BJ (cell line): ENCODE data around the gene RRAS2. TPM values are rescaled to one million over a fixed set of nuclear protein-coding genes. Genes with fewer than 3 reads are reported as not detected.

Experiments used
- CTCF ChIA-PET: fragments of 350-600 bp; formaldehyde crosslinking; extraction: SDS; loops from one replicate; lab custom pipeline; 2021; ENCODE audit warnings: antibody characterized with exemption, inconsistent platforms; lab: Yijun Ruan, JAX
- POLR2A ChIA-PET: fragments of 300-600 bp; sonication (Branson Sonifier 250); formaldehyde crosslinking; extraction: SDS; loops from one replicate; lab custom pipeline; 2021; ENCODE audit warnings: antibody characterized with exemption; lab: Charles Lee
- DNase-seq: peaks from one replicate; pipeline ENCODE4 v3.0.0-alpha.2; 2011; ENCODE audit warnings: low read depth
- H3K27me3 ChIP-seq: 2 replicates; pipeline ENCODE4 v1.6.0; 2011; ENCODE audit warnings: low read length; ENCODE audit not compliant: control insufficient read depth, insufficient read depth
- H3K36me3 ChIP-seq: 2 replicates; pipeline ENCODE4 v1.5.1; 2011; ENCODE audit warnings: low read length; ENCODE audit not compliant: control insufficient read depth, insufficient read depth
- H3K4me3 ChIP-seq: 2 replicates; pipeline ENCODE4 v1.5.1; 2011; ENCODE audit warnings: low read depth, mild to moderate bottlenecking, control low read depth, low read length
- polyA plus RNA-seq: library from polyadenylated mRNA; depleted of rRNA; stranded (reverse); fragments of >200 nt; gene quantifications from 2 replicates; pipeline ENCODE4 v1.2.3, GENCODE V29; 2011
- TF ChIP-seq, protein P1 (sequence below): IDR thresholded peaks from 2 replicates; pipeline ENCODE4 v1.5.1; 2011; ENCODE audit warnings: low read depth, mild to moderate bottlenecking, control low read depth, inconsistent platforms, low read length, moderate library complexity; ENCODE audit not compliant: insufficient read depth

Gene RRAS2
- polyA plus RNA-seq, 1 experiment: 29.1 TPM

DNA sequence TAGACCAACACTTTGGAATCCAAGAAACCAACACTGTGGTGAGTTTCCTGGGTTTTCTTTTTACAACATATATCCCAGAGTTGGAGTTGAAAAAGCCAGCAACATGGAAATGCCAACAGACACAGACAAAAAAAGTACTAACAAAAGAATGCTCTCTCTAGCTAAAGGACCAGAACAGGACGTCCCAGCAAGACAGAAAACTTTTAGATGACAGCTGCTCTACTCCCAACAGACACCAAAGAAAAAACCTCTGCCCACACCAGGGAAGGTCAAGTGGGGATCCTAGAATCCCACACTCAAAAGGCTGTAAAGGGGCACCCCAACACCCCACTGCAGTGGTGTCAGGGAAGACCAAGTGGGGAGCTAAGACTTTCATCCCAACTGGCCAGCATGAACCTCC, 23.3 kb downstream of the RRAS2 start:
- no peak for DNase-seq
- CTCF ChIA-PET: interaction anchor here (1.2 to 1.6 kb wide), 3 partner anchors 27 to 119 kb away, joined by 3 to 5 read pairs (median 4); no protein-coding TSS in a partner anchor
- Histone ChIP-seq H3K27me3 (no peaks in the 10 kb centered on the region), H3K4me3 (no peak overlapping the region), H3K36me3 (no peaks in the 10 kb centered on the region)
- TF ChIP-seq, protein P1, sequence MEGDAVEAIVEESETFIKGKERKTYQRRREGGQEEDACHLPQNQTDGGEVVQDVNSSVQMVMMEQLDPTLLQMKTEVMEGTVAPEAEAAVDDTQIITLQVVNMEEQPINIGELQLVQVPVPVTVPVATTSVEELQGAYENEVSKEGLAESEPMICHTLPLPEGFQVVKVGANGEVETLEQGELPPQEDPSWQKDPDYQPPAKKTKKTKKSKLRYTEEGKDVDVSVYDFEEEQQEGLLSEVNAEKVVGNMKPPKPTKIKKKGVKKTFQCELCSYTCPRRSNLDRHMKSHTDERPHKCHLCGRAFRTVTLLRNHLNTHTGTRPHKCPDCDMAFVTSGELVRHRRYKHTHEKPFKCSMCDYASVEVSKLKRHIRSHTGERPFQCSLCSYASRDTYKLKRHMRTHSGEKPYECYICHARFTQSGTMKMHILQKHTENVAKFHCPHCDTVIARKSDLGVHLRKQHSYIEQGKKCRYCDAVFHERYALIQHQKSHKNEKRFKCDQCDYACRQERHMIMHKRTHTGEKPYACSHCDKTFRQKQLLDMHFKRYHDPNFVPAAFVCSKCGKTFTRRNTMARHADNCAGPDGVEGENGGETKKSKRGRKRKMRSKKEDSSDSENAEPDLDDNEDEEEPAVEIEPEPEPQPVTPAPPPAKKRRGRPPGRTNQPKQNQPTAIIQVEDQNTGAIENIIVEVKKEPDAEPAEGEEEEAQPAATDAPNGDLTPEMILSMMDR: no peak
- POLR2A ChIA-PET: no interaction called here

DNA sequence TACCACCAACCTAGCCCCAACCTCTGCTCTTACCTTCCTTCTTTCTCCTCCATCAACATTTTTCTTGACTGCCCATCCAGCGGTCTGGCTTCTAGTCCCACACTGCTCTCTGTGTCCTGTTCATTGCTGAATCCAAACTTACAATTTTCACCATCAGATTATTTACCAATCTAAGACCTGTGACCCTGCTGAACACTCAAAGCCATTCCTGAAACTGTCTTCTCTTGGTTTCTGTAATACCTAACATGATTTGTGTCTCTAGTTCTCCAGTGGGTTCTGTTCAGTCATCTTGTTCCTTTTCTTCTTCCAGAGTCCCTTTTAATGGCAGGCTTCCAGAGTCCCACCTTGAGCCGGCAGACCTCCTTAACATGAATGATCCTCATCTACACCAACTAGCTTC, 24.1 kb downstream of the RRAS2 start:
- CTCF ChIA-PET: interaction anchor here (0.6 to 1.3 kb wide), 3 partner anchors 88 to 1252 kb away, joined by 3 to 5 read pairs (median 3); no protein-coding TSS in a partner anchor
- no peak for DNase-seq
- TF ChIP-seq, protein P1: no peak
- POLR2A ChIA-PET: no interaction called here
- Histone ChIP-seq H3K36me3 (no peaks in the 10 kb centered on the region), H3K4me3 (no peak overlapping the region), H3K27me3 (no peaks in the 10 kb centered on the region)

DNA sequence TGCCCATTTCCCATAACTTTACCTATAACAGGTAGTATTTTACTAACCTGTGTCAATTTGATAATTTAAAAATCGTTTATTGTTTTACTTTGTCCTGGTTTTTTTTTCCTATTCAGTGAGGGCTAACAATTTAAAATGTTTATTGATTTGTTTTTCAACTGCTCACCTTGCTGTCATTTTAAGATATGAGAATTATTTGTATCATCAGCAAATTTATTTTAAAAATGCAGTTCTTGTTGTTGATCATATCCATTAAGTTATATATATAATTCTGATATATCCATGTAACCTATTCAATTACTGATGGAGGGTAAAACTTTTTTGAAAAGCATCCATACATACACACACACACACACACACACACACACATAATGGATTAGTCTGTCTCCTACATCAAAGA, 24.8 kb downstream of the RRAS2 start:
- no peaks in the 10 kb centered on the region for H3K27me3 ChIP-seq
- TF ChIP-seq, protein P1: no peak
- DNase-seq: no peak
- no peaks in the 10 kb centered on the region for H3K36me3 ChIP-seq
- ChIA-PET CTCF (interaction anchor here (1.0 kb wide), 1 partner anchor 18 kb away, joined by 3 read pairs; no protein-coding TSS in a partner anchor), POLR2A (no interaction called here)
- H3K4me3 ChIP-seq: no peak overlapping the region

DNA sequence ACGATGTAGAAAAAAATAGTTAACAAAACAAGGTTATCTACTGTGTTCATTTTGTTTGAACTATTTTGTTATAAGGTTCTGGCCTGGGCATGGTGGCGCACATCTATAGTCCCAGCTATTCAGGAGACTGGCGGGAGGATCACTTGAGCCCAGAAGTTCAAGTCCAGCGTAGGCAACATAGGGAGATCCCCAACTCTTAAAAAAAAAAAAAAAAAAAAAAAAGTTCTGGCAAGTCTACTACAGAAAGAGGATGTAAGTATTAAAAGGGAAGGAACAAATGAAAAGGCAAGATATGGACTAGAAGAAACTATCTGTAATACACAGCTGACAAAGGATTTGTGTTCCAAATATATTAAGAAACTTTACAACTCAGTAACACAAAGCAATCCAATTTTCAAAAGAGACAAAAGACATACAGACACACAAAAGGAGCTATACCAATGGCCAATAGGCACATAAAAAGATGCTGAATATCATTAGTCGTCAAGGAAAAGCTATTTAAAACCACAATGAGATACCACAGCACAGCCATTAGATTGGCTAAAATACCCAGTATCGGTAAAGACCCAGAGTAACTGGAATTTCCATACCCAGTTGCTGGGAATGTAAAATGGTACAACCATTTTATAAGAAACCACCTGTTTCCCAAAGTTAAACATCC, 27.4 kb downstream of the RRAS2 start:
- TF ChIP-seq, protein P1: no peak
- Histone ChIP-seq H3K27me3 (no peaks in the 10 kb centered on the region), H3K4me3 (no peak overlapping the region), H3K36me3 (no peaks in the 10 kb centered on the region)
- CTCF ChIA-PET: interaction anchor here (0.6 to 1.1 kb wide), 2 partner anchors 23 to 203 kb away, joined by 3 read pairs; no protein-coding TSS in a partner anchor
- DNase-seq: no peak
- POLR2A ChIA-PET: no interaction called here

DNA sequence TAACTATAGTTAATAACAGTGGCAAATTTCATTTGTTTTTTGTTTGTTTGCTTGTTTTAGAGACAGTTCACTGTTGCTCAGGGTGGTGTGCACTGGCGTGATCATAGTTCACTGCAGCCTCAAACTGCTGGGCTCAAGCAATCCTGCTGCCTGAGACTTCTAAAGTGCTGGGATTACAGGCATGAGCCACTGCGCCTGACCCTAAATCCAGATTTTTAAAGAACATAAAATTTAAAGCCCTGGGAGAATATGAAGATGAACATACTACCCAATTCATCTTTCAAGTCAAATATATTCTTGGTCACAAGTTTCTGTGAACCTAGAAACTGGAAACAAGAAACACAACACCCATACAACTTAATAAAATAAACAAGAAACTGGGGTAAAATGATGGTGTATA, 28.1 kb downstream of the RRAS2 start:
- CTCF ChIA-PET: no interaction called here
- Histone ChIP-seq H3K27me3 (no peaks in the 10 kb centered on the region), H3K36me3 (no peaks in the 10 kb centered on the region), H3K4me3 (no peak overlapping the region)
- POLR2A ChIA-PET: no interaction called here
- no peak for DNase-seq
- TF ChIP-seq, protein P1: no peak
